Renal pelvis (tissue), 4 donors: Measurements from ENCODE around the gene SELENBP1. TPM values are rescaled to one million over a fixed set of nuclear protein-coding genes. Genes with fewer than 3 reads are reported as not detected.
"Not testable (repeated sequence)": the region's sequence is repeated elsewhere in the genome, so short reads cannot be mapped to it uniquely, and the experiment has no call there.

Experiments
- DNase-seq: peaks from one replicate; pipeline ENCODE4 v3.0.0-alpha.2; 2013
- polyA plus RNA-seq, 3 donors: library from polyadenylated mRNA; unstranded; fragments of 120-200 nt; gene quantifications; one replicate each; pipeline ENCODE4 v1.2.1, GENCODE V29; 2013; ENCODE audit not compliant: insufficient read length in 3 of 3

The SELENBP1 gene
- polyA plus RNA-seq, 3 donors: 49.4 to 51.2 (median 50.7) TPM

DNA sequence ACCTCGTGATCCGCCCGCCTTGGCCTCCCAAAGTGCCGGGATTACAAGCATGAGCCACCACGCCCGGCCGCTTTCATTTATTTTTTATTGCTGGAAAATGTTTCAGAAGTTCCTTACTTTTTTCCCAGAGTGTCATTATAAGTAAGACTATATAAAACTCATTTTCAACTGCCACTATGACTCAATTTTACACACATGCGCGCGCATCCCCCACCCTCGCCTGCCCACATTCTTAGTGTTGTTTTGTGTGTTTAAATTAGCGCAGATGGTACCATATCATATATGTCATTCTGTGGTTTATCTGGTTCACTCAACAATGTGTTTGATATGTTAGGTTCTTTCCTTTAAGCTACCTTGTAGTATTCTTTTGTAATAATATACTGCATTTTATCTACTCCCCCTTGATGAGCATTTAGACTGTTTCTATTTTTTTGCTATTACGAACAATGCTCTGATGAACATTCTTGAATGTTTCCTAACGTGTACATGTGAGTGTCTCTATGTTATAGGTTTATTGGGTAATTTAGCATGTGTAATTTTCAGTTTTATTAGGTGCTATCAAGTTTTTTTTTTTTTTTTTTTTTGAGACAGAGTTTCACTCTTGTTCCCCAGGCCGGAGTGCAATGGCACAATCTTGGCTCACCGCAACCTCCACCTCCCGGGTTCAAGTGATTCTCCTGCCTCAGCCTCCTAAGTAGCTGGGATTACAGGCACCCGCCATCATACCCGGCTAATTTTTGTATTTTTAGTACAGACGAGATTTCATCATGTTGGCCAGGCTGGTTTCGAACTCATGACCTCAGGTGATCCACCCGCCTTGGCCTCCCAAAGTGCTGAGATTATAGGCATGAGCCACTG, 17.9 kb upstream of the SELENBP1 start:
- not testable (repeated sequence) for DNase-seq

DNA sequence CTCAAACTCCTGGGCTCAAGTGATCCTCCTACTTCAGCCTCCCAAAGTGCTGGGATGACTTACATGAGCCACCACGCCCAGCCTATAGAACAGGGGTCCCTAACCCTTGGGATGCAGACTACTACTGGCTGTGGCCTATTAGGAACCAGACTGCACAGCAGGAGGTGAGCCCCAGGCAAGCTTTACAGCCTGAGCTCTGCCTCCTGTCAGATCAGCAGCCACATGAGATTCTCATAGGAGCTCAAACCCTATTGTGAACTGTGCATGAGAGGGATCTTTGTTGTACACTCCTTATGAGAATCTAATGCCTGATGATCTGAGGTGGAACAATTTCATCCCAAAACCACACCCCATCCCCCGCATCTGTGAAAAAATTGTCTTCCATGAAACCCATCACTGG, 13.5 kb upstream of the SELENBP1 start:
- no peak for DNase-seq

DNA sequence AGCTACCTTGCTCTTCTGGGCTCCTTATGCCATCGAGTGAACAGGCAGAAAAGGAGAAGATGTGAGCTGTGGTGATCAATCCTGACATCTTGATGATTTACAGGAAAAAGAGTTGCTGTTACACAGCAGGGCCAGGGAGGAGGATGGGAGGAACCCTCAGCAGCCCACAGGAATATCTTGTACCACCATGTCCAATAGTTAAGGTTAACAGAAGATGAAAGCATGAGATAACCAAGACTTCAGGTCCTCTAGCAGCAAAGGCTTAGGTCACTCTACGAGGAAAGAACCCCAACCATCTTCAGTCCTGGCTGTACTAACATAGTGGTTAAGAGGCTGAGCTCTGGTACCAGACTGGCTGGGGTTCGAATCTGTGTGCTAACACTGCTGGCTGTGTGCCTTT, 12.1 kb upstream of the SELENBP1 start:
- DNase-seq: no peak

DNA sequence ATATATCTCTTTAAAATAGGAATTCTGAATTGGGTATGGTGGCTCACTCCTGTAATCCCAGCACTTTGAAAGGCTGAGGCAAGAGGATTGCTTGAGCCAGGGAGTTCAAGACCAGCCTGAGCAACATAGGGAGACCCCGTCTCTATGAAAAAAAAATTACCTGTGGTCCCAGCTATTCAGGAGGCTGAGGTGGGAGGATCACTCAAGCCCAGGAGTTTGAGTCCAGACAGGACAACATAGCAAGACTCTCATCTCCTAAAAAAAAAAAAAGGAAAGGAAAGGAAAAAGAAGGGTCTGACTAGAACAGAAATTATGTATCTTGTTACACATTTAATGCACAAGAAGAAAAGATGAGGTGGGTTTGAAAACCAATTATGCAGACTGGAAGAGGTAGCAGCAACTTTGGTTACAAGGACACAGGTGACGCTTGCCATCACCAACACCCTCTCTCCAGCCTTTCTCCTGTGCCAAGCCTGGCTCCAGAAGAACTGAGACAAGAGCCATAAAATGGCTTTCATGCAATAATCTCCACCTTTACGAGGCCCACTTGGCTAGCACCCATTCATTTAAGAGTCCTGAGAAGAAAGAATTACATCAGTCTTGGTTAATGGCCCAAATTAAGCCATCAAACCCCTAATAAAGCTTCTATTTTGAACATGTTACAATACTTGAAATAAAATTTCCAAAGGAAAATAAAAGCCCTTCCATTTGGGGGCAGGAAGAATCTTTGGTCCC, 4.8 kb upstream of the SELENBP1 start:
- no peak for DNase-seq

DNA sequence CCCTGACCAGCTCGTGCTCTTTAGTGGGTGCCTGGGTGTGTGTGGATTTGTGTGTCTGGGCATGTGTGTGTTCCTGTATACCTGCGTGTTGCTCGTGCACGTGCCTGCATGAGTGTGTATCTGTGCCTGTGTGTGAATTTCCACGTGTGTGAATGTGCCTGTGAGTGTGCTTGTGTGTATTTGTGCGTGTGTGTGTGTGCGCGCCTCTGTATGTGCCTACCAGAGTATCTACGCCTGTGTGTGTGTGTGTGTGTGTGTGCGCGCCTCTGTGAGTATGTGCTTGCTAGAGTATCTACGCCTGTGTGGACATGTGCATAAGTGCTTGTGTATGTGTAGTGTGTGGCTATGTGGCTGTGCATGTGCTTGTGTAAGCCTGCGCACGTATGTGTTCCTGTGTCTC, 691 bp upstream of the SELENBP1 start:
- DNase-seq: no peak

DNA sequence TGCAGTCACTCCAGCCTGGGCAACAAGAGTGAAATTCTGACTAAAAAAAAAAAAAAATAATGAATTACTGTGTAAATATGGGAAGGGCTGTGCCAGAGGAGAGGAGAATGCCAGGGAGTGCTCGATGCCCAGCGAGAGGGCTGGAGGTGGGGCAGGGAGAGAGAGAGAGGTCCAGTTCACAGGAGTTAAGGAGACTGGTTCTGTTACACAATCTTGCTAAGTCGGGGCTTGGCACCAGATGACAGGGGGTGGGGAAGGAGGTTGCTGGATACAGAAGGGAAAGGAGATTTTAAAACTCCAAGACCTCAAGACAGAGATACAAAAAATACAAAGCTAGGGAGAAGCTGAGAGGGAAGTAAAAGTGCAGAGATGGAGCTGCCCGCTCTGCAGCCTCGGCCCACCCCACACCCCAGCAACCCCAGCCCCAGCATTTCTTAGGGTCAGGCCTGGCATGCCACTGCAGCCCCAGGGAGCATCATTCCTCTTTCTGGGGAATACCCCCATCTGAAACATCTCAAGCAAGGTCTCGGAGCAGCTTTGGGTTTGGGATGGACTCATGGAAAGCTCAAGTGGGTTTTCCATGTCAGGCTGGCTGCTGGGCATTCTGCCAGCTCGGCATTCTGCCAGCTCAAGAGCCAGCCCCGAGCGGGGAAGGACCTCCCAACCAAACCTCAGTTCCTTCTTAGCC, 991 bp downstream of the SELENBP1 start:
- no peak for DNase-seq

DNA sequence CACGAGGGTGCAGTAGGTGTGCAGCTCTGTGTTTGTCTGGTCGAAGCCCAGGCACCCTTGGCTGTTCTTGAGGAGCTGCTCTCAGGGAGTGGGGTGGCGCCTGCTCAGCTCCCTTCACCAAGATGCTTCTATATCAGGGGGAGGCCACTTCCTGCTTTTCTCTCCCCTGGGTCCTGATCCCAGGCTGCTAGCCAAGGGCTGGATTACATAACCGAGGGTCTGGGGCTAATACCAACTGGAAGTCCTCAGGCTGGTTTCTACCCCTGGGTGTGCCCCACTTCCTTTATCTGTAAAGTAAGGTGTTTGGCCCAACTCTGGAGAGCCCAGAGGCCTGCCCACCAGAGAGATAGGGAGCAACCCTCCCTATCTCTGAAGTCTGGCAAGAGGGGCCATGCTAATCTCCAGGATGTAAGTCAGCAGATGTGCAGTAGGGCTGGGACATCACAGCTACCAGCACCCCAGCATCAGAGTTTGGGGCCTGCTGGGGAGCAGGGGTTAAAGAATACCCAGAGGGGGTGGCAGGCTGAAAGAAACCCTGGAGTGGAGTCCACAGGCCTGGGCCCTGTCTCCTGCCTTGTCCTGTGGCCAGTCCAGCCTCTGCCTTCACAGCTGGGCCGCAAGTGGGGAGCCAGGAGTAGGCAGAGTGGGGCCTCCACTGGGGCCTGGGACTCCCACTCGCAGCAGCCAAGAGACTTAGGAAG, 2.1 kb downstream of the SELENBP1 start:
- no peak for DNase-seq

DNA sequence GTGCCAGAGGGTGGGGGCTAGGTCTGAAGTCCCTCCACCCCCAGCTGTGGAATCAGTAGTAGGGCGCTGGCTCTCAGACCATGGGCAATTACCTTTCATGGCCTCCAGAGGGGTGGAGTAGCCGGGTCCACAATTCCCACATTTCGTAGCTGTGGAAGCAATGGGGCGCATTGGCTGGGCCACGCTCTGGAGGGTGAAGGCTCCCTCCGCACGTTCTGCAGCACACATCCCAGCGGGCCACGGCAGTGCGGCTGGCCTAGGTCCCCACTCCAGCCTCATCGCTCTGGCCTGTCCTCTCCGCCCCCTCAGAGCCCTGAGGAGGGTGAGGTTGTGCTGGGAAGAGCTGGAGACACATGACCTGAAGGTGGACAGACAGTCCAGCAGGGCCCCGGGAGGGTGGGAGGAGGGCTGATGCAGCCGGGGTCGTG, 2.9 kb downstream of the SELENBP1 start:
- DNase-seq: no peak

DNA sequence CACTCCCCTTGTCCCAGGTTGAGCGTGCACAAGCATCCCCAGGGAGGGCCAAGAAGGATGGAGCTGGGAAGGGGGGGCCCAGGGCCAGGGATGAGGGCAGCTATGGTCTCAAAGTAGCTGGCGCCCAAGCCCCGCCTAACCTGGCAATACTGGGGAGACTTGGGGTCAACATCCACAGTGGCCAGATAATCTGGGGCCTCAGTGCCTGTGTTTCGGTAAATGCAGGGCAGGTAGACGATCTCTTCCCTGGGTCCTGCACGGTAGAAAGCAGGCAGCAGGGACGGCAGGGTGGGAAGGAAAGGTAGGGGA, 3.2 kb downstream of the SELENBP1 start:
- DNase-seq: no peak

DNA sequence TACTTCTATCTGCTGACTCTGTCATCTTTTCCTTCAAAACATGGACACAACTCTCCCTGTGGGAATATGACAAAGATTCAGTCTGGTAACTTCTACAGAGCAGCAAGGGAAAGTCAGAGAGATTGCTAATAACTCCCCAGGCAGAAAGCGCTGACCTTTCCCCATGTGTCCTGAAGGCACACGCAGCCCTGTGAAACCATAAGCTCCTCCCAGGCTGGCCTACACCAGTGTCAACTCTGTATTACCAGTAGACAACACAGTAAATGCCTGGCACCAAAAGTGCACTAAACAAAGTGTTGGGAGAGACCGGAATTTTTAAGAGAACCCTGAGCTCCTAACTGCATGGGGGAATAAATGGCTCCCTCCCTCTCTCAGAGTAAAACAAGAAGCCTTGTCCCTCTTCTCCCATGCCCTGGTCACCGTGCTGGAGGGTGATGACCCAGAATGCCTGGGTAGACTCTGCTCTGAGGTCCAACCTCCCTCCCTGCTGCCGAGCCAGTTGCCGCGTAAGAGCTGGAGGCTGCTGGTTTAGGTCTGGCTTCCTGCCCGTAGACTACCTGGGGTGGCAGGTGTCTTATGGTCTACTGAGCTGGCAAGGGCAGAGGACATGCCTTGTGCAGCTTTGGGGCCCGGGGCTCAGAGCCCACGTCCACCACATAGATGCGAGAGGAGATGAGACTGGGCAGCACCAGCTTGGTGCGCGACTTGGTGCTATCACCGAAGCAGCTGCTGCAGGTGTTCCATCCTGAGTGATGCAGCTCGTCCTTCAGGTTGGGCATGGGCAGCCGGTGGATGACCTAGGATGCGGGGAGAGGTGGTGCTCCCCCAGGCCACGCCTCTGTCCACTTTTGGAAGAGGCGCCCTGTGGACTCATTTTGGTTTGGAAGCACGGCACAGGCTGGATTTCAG, 3.9 kb downstream of the SELENBP1 start:
- no peak for DNase-seq

DNA sequence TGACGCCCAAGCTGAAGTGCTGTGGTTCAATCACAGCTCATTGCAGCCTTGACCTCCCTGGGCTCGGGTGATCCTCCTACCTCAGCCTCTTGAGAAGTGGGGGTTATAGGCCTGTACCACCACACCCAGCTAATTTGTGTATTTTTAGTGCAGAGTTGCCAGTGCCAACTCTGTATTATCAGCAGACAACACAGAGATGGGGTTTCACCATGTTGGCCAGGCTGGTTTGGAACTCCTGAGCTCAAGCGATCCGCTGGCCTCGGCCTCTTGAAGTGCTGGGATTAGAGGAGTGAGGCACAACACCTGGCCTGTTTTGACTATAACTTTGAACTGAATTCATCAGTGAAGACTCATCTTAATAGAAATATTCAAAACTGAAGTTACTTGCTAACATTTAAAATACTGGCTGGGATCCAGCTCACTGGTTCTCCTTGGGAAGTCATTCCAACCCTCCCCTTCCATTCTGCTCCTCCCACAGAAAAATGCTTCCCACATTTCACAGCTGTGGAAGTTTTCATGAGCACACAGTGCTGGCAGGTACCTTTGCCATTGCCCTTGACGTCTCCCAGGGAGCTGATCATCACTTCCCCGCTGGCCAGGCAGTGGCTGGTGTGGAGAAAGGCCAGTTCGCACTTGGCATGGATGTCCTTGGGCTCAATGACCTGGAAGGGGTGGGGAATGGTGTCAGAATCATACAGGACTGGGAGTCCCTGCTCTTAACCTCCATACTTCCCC, 4.7 kb downstream of the SELENBP1 start:
- no peak for DNase-seq

DNA sequence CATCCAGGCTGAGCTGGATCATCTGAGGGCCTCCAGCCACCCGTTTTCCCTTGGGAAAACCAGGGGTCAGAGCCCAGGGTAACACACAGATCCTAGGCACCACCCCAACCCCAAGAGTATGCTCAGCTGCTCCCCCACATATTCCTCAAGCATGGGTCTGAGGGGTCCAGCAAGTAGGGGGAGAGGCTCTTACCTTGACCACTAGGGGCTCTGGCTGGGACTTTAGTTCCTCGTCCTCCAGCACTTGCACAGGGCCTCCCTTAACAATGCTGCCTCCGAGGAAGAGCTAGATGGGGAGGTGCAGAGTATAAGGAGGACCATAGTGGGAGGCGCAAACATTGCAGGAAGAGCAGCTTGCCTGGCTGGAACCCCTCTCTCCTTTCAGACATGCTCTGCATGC, 7.5 kb downstream of the SELENBP1 start:
- no peak for DNase-seq

DNA sequence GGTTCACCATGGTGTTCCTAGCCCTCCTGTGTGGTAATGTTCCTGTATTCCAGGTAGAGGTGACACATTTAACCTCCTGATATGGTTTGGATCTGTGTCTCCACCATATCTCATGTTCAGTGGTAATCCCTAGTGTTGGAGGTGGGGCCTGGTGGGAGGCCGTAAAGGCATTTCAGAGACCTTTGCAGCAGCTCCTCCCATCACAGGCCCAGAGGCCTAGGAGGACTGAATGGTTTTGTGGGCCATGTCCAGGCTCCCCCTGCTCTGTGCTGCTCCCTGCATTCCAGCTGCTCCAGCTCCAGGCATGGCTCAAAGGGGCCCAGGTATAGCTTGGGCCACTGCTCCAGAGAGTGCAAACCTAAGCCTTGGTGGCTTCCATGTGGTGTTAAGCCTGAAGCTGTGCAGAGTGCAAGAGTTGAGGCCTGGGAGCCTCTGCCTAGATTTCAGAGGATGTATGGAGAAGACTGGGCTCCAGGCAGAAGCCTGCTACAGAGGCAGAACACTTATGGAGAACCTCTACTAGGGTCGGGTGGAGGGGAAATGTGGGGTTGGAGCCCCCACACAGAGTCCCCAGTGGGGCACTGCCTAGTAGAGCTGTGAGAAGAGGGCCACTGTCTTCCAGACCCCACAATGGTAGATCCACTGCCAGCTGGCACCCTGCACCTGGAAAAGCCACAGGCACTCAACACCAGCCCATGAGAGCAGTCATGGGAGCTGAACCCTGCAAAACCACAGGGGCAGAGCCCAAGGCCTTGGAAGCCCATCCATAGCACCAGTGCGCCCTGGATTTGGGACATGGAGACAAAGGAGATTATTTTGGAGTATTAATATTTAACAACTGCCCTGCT, 10.0 kb downstream of the SELENBP1 start:
- DNase-seq: no peak

DNA sequence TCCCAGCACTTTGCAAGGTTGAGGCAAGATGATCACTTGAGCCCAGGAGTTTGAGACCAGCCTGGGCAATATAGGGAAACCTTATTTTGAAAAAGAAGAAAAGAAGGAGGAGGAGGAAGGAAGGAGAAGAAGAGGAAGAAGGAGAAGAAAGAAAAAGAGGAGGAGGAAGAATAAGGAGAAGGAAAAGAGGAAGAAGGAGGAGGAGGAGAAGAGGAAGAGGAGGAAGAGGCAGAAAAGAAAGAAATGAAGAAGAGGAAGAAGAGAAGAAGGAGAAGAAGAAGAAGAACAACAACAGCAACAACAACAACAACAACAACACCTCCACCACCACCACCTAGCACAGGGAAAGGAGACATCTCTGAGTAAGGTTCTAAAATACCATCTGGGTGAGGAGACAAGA, 10.6 kb downstream of the SELENBP1 start:
- DNase-seq: no peak

DNA sequence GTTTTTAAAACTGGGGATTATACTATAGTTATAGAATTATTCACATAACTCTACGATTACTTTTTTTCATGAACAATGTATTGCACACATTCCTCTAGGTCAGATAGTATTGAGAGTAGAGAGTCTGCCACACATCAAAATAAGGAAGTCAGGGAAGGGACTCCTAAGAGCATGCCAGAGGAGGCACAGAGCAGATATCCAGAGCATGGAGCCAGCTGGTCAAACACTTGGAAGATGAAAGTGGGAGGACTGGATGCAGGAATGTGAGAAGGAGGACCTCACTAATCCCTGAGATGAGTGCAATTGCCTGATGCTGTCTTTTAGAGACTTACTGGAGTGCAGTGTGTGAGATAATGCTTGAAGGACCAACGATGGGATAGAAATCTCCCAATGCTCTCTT, 15.8 kb downstream of the SELENBP1 start:
- DNase-seq: no peak

DNA sequence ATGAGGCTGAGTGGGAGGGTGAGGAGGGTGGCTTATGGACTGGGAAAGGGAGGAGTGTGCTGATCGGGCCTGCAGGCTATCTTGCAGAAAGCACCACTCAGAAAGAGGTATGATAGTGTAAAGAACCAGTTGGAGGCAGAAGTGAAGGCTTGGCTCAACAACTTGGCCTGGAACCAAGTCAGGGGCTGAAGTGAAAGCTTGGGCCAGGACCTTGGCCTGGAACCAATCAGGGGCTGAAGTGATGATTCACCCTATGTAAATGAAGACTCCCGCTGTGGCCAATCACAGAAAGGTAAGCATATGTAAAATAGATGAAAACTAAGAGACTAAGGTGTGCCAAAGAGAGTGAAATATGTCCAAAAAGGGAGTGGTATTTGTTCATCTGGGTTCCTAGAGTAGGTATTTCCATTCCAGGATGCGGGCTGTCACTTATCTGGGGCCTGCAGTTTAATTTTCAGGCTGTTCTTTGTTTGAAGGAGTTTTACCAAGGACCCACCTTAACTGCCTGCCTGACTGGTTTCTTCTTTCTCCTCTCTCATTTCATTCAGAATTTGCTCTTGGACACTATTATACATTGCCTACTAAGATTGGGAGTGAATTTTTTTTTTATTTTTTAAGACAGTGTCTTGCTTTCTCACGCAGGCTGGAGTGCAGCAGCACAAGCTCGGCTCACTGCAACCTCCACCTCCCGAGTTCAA, 20.3 kb downstream of the SELENBP1 start:
- DNase-seq: no peak

DNA sequence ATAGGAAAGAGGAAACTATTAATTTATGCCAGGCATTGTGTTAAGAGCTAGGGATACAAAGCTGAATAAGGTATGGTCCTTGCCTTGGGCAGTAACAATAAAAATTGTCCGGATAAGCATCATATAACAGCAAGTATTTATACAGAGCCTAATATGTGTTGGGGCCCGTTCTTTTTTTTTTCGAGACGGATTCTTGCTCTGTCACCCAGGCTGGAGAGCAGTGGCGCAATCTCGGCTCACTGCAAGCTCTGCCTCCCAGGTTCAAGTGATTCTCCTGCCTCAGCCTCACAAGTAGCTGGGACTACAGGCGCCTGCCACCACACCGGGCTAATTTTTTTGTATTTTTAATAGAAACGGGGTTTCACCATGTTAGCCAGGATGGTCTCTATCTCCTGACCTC, 22.2 kb downstream of the SELENBP1 start:
- DNase-seq: not testable (repeated sequence)

DNA sequence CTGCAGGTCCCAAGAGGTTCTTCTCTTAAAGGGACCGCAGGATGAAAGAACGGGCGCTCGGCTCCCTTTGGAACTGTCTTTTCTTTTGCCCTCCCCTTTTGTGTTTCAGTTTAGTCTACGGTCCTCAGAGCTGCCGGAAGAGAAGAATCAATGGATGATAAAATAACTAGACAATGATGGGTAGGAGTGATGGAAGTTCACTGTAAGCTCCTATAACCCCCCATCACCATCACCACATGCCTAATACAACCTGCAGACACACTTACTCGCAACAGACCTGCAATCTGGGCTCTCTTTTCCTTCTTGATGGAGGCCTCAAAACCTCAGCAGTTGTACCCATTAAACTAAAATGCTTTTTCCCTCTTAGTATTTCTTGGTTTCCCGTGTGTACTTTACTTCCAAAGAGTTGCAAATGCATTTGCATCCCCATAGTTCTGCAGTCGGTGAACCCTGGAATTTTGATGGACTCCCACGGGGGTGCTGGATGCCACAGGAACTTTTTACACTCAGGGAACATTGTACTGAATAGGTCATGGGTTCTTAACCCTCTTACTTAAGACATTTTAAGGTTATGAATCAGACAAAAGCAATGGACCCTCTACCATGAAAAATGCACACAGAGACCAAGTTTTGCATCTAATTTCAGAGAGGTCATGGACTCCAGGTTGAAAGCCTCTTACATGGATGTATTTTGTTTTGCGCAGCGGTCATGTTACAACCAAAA, 24.8 kb downstream of the SELENBP1 start:
- DNase-seq: no peak
